Measurements from ENCODE around the gene LGALS3BP. TPM values are rescaled to one million over a fixed set of nuclear protein-coding genes. Genes with fewer than 3 reads are reported as not detected.

The LGALS3BP gene
- total and polyA plus RNA-seq, 2 of the 4 experiments (the other 2 are of a cell fraction), result 33.7 to 273 TPM

- 95% methylated on average over 4 of the region's 8 CpGs; no CpG with 5 or more reads in 1 of the 2 experiments for WGBS, 2 experiments (ENCODE audit: extremely low coverage in 2 of 2, insufficient read length in 1 of 2)
- no peak for DNase-seq
- Histone ChIP-seq H2BK120ac (ENCODE audit: low read depth, low read length) (no peak overlapping the region), H3K79me1 (ENCODE audit: low read depth in 1 of 2, low read length in 2 of 2) (peaks cover 21 to 77% of the 10 kb centered on the region in 2 experiments), H3K18ac (ENCODE audit: low read depth, low read length) (no peak overlapping the region), H2AK9ac (replicated peaks; ENCODE audit: low read depth, low read length, poor library complexity) (peak overlapping the region; percentile 30), H3K27ac (ENCODE audit: insufficient read depth, low read length) (no peak overlapping the region), H2BK5ac (ENCODE audit: low read depth, low read length, poor library complexity, severe bottlenecking) (no peak overlapping the region), H3K56ac (ENCODE audit: extremely low read depth, insufficient read depth, low read length) (no peak overlapping the region), H3K4me1 (ENCODE audit: control insufficient read depth, insufficient read depth, low read length) (peaks cover 16% of the 10 kb centered on the region), H3K4ac (ENCODE audit: low read depth, low read length) (no peak overlapping the region), H2BK15ac (ENCODE audit: low read depth, low read length) (no peak overlapping the region), H4K91ac (ENCODE audit: insufficient read depth, low read depth, low read length) (no peak overlapping the region), H3K27me3 (ENCODE audit: control insufficient read depth, insufficient read depth, low read length) (no peaks in the 10 kb centered on the region), H2AFZ (replicated peaks; ENCODE audit: low read length, poor library complexity) (no peak overlapping the region), H3K4me2 (ENCODE audit: low read depth, low read length) (no peak overlapping the region), H2BK20ac (ENCODE audit: low read depth, low read length) (no peak overlapping the region), H3K36me3 (ENCODE audit: control insufficient read depth, insufficient read depth, low read length) (peaks cover 14% of the 10 kb centered on the region), H3K9me1 (ENCODE audit: insufficient read depth, low read length) (peaks cover 21% of the 10 kb centered on the region), H3K9ac (ENCODE audit: low read depth, low read length) (no peak overlapping the region), H2AK5ac (ENCODE audit: low read depth, low read length) (no peak overlapping the region), H3K23ac (ENCODE audit: low read depth, low read length) (no peak overlapping the region), H3K9me3 (ENCODE audit: control insufficient read depth, insufficient read depth, low read length) (no peaks in the 10 kb centered on the region), H3K14ac (replicated peaks; ENCODE audit: low read depth, low read length) (0 out of 2 replicates have a peak overlapping the region, but pooled peaks have one; percentile 40), H4K8ac (ENCODE audit: low read depth in 2 of 2, low read length in 2 of 2) (no peak overlapping the region), H3K4me3 (ENCODE audit: insufficient read depth, low read depth, low read length) (no peak overlapping the region), H4K5ac (ENCODE audit: low read depth, low read length) (no peak overlapping the region), H4K20me1 (ENCODE audit: insufficient read depth, low read length) (peaks cover 63% of the 10 kb centered on the region)
- in situ Hi-C loops (cut with MboI; ENCODE audit: low sequenced_read_pairs), result no loop called here
- CTCF ChIA-PET, result no interaction called here
- dilution Hi-C loops (cut with HindIII; ENCODE audit: low sequenced_read_pairs, unreplicated experiment), result no loop called here
- BruUV-seq (replicated peaks), result no TSS peak
- TF ChIP-seq NFE2L2 (IDR thresholded peaks at IDR 0.05; ENCODE audit: low read depth, low read length), result no peak
- TF ChIP-seq RAD21 (IDR thresholded peaks at IDR 0.05; ENCODE audit: low read length), result no peak
- TF ChIP-seq MXI1 (IDR thresholded peaks at IDR 0.05; ENCODE audit: borderline replicate concordance, low read depth, low read length), result no peak
- TF ChIP-seq POLR2A (IDR thresholded peaks at IDR 0.05; ENCODE audit: low read depth, low read length), result no peak
- TF ChIP-seq CHD1 (IDR thresholded peaks at IDR 0.05; ENCODE audit: low read depth, low read length), result no peak
- no peak for TF ChIP-seq RCOR1 (IDR thresholded peaks at IDR 0.05; ENCODE audit: insufficient replicate concordance, low read length)
- no peak for TF ChIP-seq SMC3 (IDR thresholded peaks at IDR 0.05; ENCODE audit: low read depth, low read length)
- no peak for TF ChIP-seq CEBPB (IDR thresholded peaks at IDR 0.05; ENCODE audit: low read depth, low read length)
- TF ChIP-seq FOS (IDR thresholded peaks at IDR 0.05; ENCODE audit: low read depth, low read length), result no peak
- TF ChIP-seq RFX5 (IDR thresholded peaks at IDR 0.05; ENCODE audit: low read depth, low read length), result no peak
- TF ChIP-seq BHLHE40 (IDR thresholded peaks at IDR 0.05; ENCODE audit: low read depth, low read length), result no peak
- POLR2A ChIA-PET (ENCODE audit: unreplicated experiment), result no interaction called here
- intact Hi-C loops (cut with micrococcal nuclease), result no loop called here
- ATAC-seq (ENCODE audit: low read depth), result no peak
Observed at GRCh38 chr17:79006046-79006445, 26.3 kb upstream of the LGALS3BP start.
